Neural cell (in vitro differentiated cells): Measurements from ENCODE around the gene PMIS2. TPM values are rescaled to one million over a fixed set of nuclear protein-coding genes. Genes with fewer than 3 reads are reported as not detected.

Experiments
- H2AFZ ChIP-seq: fragments of 200-600, 300-800 bp; sonication (generic), shearing (Covaris generic); 2 replicates; pipeline ENCODE4 v1.6.0; 2014; ENCODE audit warnings: low read depth, mild to moderate bottlenecking, antibody characterized with exemption, low read length, moderate library complexity
- H3F3A ChIP-seq: fragments of 200-600 bp; shearing (Covaris generic); 2 replicates; pipeline ENCODE4 v1.6.1; 2016; ENCODE audit warnings: mild to moderate bottlenecking, moderate library complexity, mixed read lengths, antibody characterized with exemption, low read length; ENCODE audit not compliant: insufficient read depth, poor library complexity, severe bottlenecking
- H3K27ac ChIP-seq: fragments of 200-600, 300-800 bp; sonication (generic), shearing (Covaris generic); 2 replicates; pipeline ENCODE4 v1.5.1; 2014; ENCODE audit warnings: mild to moderate bottlenecking, low read length, moderate library complexity
- H3K27me3 ChIP-seq: fragments of 300-800, 200-600 bp; sonication (generic), shearing (Covaris generic); 2 replicates; pipeline ENCODE4 v1.6.0; 2014; ENCODE audit warnings: mild to moderate bottlenecking, low read depth, low read length, moderate library complexity; ENCODE audit not compliant: insufficient read depth
- H3K36me3 ChIP-seq: fragments of 300-800, 200-600 bp; sonication (generic), shearing (Covaris generic); 2 replicates; pipeline ENCODE4 v1.5.1; 2014; ENCODE audit warnings: mild to moderate bottlenecking, antibody characterized with exemption, low read length, moderate library complexity; ENCODE audit not compliant: insufficient read depth
- H3K4me2 ChIP-seq: fragments of 300-800, 200-600 bp; sonication (generic), shearing (Covaris generic); 2 replicates; pipeline ENCODE4 v1.6.0; 2014; ENCODE audit warnings: mild to moderate bottlenecking, low read length
- H3K4me3 ChIP-seq: fragments of 300-800, 200-600 bp; sonication (generic), shearing (Covaris generic); 2 replicates; pipeline ENCODE4 v1.5.1; 2014; ENCODE audit warnings: mild to moderate bottlenecking, low read length, moderate library complexity
- H3K79me2 ChIP-seq: fragments of 200-600 bp; shearing (Covaris generic); replicated peaks from 2 replicates; pipeline ENCODE4 v1.6.0; 2014; ENCODE audit warnings: mild to moderate bottlenecking, low read length, moderate library complexity; ENCODE audit not compliant: insufficient read depth
- H3K9ac ChIP-seq: fragments of 300-800, 200-600 bp; sonication (generic), shearing (Covaris generic); 2 replicates; pipeline ENCODE4 v1.6.1; 2016; ENCODE audit warnings: mild to moderate bottlenecking, low read length, mixed read lengths
- H3K9me2 ChIP-seq: fragments of 200-600 bp; shearing (Covaris generic); 2 replicates; pipeline ENCODE4 v1.6.1; 2016; ENCODE audit warnings: mild to moderate bottlenecking, low read length, mixed read lengths; ENCODE audit not compliant: insufficient read depth
- H3K9me3 ChIP-seq: fragments of 200-600, 300-800 bp; sonication (generic), shearing (Covaris generic); 2 replicates; pipeline ENCODE4 v1.6.1; 2016; ENCODE audit warnings: mild to moderate bottlenecking, mixed run types, low read length, moderate library complexity, mixed read lengths
- H4K20me1 ChIP-seq: fragments of 200-600 bp; shearing (Covaris generic); 2 replicates; pipeline ENCODE4 v1.6.1; 2016; ENCODE audit warnings: mild to moderate bottlenecking, mixed run types; ENCODE audit not compliant: insufficient read depth
- EP300 ChIP-seq: fragments of 450-650 bp; conservative IDR thresholded peaks from 2 replicates; pipeline ENCODE4 v1.6.1; 2014; ENCODE audit warnings: antibody characterized with exemption, mild to moderate bottlenecking, moderate library complexity; ENCODE audit not compliant: poor library complexity, severe bottlenecking
- EZH2 ChIP-seq: fragments of 200-600, 300-800 bp; shearing (Covaris generic), sonication (generic); IDR thresholded peaks from 2 replicates; pipeline ENCODE4 v1.6.1; 2014; ENCODE audit warnings: antibody characterized with exemption, low read length, borderline replicate concordance, mild to moderate bottlenecking; ENCODE audit not compliant: insufficient read depth, poor library complexity, severe bottlenecking
- MXI1 ChIP-seq: fragments of 450-650 bp; conservative IDR thresholded peaks from 2 replicates; pipeline ENCODE4 v1.6.1; 2014; ENCODE audit warnings: antibody characterized with exemption, mild to moderate bottlenecking; ENCODE audit not compliant: poor library complexity, severe bottlenecking
- POLR2AphosphoS5 ChIP-seq: IDR thresholded peaks from 2 replicates; pipeline ENCODE4 v1.6.1; 2012
- RAD21 ChIP-seq: fragments of 450-650 bp; conservative IDR thresholded peaks from 2 replicates; pipeline ENCODE4 v1.6.1; 2014; ENCODE audit warnings: antibody characterized with exemption, mild to moderate bottlenecking, moderate library complexity
- SMC3 ChIP-seq: fragments of 450-650 bp; conservative IDR thresholded peaks from 2 replicates; pipeline ENCODE4 v1.6.1; 2014; ENCODE audit warnings: antibody characterized with exemption, mild to moderate bottlenecking, moderate library complexity; ENCODE audit not compliant: poor library complexity
- TAF1 ChIP-seq: IDR thresholded peaks from 2 replicates; pipeline ENCODE4 v1.6.1; 2012; ENCODE audit warnings: low read depth
- polyA plus RNA-seq: library from polyadenylated mRNA; depleted of rRNA; stranded (reverse); fragments of >200 nt; gene quantifications from 2 replicates; pipeline ENCODE4 v1.2.3, GENCODE V29; 2014
- TF ChIP-seq, protein P1 (sequence below): fragments of 450-650 bp; IDR thresholded peaks from 2 replicates; pipeline ENCODE4 v1.5.1; 2014; ENCODE audit warnings: antibody characterized with exemption, mild to moderate bottlenecking, moderate library complexity; ENCODE audit not compliant: poor library complexity, severe bottlenecking
- TF ChIP-seq, protein P2 (sequence below): IDR thresholded peaks from 2 replicates; pipeline ENCODE4 v1.6.1; 2012; ENCODE audit warnings: borderline replicate concordance

PMIS2 gene
- polyA plus RNA-seq, 1 donor from 2014 or later = not detected

DNA sequence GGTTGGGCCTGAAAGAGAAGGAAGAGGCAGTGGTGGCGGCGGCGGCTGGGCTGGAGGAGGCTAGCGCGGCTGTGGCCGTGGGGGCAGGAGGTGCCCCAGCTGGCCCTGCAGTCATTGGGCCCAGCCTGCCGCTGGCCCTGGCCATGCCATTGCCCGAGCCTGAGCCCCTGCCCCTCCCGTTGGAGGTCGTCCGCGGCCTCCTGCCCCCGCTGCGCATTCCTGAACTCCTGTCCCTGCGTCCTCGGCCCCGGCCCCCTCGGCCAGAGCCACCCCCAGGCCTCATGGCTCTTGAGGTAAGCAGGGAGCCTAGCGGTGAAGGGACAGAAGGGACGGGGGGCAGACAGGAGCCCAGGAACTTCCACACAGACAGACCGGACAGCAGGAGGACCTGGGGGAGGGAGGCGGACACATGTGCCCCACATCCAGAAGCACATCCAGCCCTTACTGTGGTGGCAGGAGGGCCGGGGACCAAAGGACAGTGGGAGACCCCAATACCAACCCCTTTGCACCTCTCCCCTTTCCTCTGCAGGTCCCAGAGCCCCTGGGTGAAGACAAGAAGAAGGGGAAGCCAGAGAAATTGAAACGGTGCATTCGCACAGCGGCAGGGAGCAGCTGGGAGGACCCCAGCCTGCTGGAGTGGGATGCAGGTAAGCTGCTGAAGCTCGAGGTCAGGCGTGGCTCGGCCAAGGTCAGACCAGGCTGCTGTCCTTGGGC, 47.9 kb downstream of the PMIS2 start:
- no peak for TF ChIP-seq TAF1
- TF ChIP-seq, protein P1, sequence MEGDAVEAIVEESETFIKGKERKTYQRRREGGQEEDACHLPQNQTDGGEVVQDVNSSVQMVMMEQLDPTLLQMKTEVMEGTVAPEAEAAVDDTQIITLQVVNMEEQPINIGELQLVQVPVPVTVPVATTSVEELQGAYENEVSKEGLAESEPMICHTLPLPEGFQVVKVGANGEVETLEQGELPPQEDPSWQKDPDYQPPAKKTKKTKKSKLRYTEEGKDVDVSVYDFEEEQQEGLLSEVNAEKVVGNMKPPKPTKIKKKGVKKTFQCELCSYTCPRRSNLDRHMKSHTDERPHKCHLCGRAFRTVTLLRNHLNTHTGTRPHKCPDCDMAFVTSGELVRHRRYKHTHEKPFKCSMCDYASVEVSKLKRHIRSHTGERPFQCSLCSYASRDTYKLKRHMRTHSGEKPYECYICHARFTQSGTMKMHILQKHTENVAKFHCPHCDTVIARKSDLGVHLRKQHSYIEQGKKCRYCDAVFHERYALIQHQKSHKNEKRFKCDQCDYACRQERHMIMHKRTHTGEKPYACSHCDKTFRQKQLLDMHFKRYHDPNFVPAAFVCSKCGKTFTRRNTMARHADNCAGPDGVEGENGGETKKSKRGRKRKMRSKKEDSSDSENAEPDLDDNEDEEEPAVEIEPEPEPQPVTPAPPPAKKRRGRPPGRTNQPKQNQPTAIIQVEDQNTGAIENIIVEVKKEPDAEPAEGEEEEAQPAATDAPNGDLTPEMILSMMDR = no peak
- TF ChIP-seq SMC3 = no peak
- TF ChIP-seq, protein P2, sequence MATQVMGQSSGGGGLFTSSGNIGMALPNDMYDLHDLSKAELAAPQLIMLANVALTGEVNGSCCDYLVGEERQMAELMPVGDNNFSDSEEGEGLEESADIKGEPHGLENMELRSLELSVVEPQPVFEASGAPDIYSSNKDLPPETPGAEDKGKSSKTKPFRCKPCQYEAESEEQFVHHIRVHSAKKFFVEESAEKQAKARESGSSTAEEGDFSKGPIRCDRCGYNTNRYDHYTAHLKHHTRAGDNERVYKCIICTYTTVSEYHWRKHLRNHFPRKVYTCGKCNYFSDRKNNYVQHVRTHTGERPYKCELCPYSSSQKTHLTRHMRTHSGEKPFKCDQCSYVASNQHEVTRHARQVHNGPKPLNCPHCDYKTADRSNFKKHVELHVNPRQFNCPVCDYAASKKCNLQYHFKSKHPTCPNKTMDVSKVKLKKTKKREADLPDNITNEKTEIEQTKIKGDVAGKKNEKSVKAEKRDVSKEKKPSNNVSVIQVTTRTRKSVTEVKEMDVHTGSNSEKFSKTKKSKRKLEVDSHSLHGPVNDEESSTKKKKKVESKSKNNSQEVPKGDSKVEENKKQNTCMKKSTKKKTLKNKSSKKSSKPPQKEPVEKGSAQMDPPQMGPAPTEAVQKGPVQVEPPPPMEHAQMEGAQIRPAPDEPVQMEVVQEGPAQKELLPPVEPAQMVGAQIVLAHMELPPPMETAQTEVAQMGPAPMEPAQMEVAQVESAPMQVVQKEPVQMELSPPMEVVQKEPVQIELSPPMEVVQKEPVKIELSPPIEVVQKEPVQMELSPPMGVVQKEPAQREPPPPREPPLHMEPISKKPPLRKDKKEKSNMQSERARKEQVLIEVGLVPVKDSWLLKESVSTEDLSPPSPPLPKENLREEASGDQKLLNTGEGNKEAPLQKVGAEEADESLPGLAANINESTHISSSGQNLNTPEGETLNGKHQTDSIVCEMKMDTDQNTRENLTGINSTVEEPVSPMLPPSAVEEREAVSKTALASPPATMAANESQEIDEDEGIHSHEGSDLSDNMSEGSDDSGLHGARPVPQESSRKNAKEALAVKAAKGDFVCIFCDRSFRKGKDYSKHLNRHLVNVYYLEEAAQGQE = no peak
- TF ChIP-seq MXI1 = no peak
- no peak for TF ChIP-seq EP300
- TF ChIP-seq EZH2 = no peak
- no peak for TF ChIP-seq RAD21
- no peak for TF ChIP-seq POLR2AphosphoS5
- H2AFZ ChIP-seq = no peak overlapping the region
- no peak overlapping the region for H3K4me3 ChIP-seq
- H3K9me3 ChIP-seq = no peaks in the 10 kb centered on the region
- H3K9me2 ChIP-seq = no peaks in the 10 kb centered on the region
- H3K27ac ChIP-seq = no peak overlapping the region
- no peaks in the 10 kb centered on the region for H3K36me3 ChIP-seq
- no peaks in the 10 kb centered on the region for H4K20me1 ChIP-seq
- no peak overlapping the region for H3K9ac ChIP-seq
- H3F3A ChIP-seq = no peaks in the 10 kb centered on the region
- H3K79me2 ChIP-seq = peaks cover 8% of the 10 kb centered on the region
- H3K4me2 ChIP-seq = no peak overlapping the region
- H3K27me3 ChIP-seq = no peaks in the 10 kb centered on the region

DNA sequence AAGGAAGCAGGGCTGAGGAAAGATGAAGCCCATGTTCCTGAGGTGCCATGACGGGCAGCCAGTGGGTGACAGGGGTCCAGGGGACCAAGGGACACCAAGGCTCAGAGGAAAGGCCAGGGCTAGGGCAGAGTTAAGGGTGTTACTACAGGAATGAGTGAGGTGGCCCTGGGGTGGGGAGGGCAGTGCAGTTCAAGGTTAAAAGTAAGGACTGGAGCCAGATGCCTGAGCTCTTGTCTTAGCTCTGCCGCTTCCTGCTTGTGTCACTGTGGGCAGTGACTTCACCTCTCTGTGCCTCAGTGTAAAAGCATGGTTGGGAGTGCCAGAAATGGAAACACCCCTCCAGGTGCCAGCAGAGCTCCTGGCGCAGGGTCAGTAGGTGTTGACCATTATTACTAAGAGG, 50.7 kb downstream of the PMIS2 start:
- TF ChIP-seq MXI1 (no peak), SMC3 (no peak), EP300 (no peak), EZH2 (no peak), TAF1 (no peak), POLR2AphosphoS5 (no peak), RAD21 (no peak)
- TF ChIP-seq, protein P1 = no peak
- TF ChIP-seq, protein P2 = no peak

More for the DNA sequence above, 50.7 kb downstream of the PMIS2 start:
- H3K79me2 ChIP-seq = no peaks in the 10 kb centered on the region
- no peaks in the 10 kb centered on the region for H3K9me3 ChIP-seq
- H3K9me2 ChIP-seq = no peaks in the 10 kb centered on the region
- H3K27me3 ChIP-seq = no peaks in the 10 kb centered on the region
- H3K4me3 ChIP-seq = no peak overlapping the region
- H3F3A ChIP-seq = no peaks in the 10 kb centered on the region
- H3K4me2 ChIP-seq = no peak overlapping the region
- H2AFZ ChIP-seq = no peak overlapping the region
- no peaks in the 10 kb centered on the region for H3K36me3 ChIP-seq
- no peak overlapping the region for H3K27ac ChIP-seq
- H3K9ac ChIP-seq = no peak overlapping the region
- no peaks in the 10 kb centered on the region for H4K20me1 ChIP-seq
